ENCODE measurements around the gene GNL3.
"Not testable (repeated sequence)": the region's sequence is repeated elsewhere in the genome, so short reads cannot be mapped to it uniquely, and the experiment has no call there.

Gene GNL3

DNA sequence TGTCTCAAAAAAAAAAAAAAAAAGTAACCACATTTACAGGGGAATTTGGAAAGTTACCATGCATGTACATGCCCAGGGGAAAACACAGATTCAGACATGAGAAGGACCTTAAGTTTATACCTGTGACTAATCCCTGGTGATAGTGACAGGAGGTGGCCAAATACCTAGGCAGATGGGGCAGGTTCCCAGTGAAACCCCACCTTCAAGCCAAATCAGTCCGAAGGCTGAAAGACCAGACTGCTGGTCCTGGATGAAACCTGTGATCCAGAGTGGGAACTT is 35.8 kb downstream of the GNL3 start:
- H3K27ac ChIP-seq, result no peak overlapping the region

DNA sequence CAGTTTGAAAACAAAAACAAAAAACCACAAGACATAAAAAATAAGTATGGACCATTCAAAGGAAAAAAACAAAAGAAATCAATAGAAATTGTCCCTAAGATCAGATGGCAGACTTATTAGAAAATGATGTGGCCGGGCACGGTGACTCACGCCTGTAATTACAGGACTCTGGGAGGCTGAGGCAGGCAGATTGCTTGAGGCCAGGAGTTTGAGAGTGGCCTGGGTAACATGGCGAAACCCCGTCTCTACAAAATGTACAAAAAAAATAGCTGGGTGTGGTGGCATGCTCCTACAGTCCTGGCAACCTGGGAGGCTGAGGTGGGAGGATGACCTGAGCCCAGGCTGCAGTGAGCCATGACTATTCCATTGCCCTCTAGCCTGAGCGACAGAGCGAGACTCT is 36.7 kb downstream of the GNL3 start:
- no peak for TF ChIP-seq ZFX (IDR thresholded peaks at IDR 0.05)
- TF ChIP-seq, protein P1, sequence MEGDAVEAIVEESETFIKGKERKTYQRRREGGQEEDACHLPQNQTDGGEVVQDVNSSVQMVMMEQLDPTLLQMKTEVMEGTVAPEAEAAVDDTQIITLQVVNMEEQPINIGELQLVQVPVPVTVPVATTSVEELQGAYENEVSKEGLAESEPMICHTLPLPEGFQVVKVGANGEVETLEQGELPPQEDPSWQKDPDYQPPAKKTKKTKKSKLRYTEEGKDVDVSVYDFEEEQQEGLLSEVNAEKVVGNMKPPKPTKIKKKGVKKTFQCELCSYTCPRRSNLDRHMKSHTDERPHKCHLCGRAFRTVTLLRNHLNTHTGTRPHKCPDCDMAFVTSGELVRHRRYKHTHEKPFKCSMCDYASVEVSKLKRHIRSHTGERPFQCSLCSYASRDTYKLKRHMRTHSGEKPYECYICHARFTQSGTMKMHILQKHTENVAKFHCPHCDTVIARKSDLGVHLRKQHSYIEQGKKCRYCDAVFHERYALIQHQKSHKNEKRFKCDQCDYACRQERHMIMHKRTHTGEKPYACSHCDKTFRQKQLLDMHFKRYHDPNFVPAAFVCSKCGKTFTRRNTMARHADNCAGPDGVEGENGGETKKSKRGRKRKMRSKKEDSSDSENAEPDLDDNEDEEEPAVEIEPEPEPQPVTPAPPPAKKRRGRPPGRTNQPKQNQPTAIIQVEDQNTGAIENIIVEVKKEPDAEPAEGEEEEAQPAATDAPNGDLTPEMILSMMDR (conservative IDR thresholded peaks at IDR 0.05), result no peak
- H3K27ac ChIP-seq, result no peak overlapping the region

More for the DNA sequence above, 35.8 kb downstream of the GNL3 start:
- TF ChIP-seq, protein P1 (conservative IDR thresholded peaks at IDR 0.05), result no peak
- no peak for TF ChIP-seq ZFX (IDR thresholded peaks at IDR 0.05)

DNA sequence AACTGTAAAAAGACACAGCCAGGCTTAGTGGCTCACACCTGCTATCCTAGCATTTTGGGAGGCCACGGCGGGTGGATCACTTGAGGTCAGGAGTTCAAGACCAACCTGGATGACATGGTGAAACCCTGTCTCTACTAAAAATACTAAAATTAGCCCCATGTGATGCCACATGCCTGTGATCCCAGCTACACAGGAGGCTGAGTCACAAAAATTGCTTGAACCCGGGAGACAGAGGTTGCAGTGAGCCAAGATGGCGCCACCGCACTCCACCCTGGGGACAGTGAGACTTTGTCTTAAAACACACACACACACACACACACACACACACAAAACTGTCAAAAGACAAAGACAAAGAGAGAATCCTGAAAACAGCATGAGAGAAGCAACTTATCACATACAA is 38.1 kb downstream of the GNL3 start:
- no peak overlapping the region for H3K27ac ChIP-seq
- TF ChIP-seq ZFX (IDR thresholded peaks at IDR 0.05), result no peak
- TF ChIP-seq, protein P1 (conservative IDR thresholded peaks at IDR 0.05), result no peak

DNA sequence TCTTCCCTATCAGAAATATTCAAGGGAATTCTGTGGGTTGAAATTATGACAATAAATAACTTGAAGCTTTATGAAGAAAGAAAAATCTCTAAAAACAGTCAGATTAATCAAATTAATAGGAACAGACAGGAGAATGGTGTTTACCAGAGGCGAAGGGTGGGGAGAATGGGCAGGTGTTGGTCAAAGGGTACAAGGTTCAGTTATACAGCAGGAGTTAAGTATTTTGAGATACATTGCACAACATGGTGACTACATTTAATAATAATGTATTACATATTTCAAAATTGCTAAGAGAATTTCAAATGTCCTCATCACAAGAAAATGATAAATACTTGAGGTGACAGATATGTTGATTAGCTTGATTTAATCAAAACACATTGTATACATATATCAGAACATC is 38.7 kb downstream of the GNL3 start:
- TF ChIP-seq, protein P1 (conservative IDR thresholded peaks at IDR 0.05), result no peak
- TF ChIP-seq ZFX (IDR thresholded peaks at IDR 0.05), result no peak

DNA sequence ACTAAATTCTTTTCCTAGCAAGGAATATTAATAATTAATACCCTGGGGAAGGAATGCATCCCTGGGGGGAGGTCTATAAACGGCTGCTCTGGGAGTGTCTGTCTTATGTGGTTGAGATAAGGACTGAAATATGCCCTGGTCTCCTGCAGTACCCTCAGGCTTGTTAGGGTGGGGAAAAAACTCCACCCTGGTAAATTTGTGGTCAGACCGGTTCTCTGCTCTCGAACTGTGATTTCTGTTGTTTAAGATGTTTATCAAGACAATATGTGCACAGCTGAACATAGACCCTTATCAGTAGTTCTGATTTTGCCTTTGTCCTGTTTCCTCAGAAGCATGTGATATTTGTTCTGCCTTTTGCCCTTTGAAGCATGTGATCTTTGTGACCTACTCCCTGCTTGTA is 42.9 kb downstream of the GNL3 start:
- not testable (repeated sequence) for H3K27ac ChIP-seq

More for the DNA sequence above, 38.7 kb downstream of the GNL3 start:
- H3K27ac ChIP-seq, result no peak overlapping the region

DNA sequence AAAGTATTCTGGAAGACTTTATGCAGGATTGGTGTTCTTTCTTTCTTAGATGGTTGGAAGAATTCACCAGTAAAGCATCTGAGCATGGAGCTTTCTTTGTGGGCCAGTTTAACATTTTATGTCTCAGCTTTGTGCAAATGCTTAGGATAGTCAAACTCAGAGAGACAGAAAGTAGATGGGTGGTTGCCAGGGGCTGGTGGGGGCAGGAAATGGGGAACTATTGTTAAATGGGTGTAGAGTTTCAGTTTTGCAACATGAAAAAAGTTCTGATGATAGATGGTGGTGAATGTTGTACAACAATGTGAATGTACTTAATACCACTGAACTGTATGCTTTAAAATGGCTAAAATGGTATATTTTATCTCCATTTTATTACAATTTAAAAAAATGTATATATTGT is 44.8 kb downstream of the GNL3 start:
- TF ChIP-seq, protein P1 (conservative IDR thresholded peaks at IDR 0.05), result no peak
- H3K27ac ChIP-seq, result no peak overlapping the region

DNA sequence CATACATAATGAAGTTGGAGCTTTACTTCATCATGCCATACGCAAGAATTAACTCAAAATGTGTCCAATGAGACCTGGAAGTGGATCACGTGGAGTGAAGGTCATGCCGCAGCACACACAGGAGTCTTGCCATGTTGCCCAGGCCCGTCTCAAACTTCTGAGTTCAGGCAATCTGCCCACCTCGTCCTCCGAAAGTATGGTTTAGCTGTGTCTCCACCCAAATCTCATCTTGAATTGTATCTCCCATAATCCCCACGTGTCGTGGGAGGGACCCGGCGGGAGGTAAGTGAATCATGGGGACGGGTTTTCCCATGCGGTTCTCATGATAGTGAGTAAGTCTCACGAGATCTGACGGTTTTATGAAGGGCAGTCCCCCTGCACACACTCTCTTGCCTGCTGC is 45.8 kb downstream of the GNL3 start:
- no peak for TF ChIP-seq ZFX (IDR thresholded peaks at IDR 0.05)
- TF ChIP-seq, protein P1 (conservative IDR thresholded peaks at IDR 0.05), result no peak
- no peak overlapping the region for H3K27ac ChIP-seq

DNA sequence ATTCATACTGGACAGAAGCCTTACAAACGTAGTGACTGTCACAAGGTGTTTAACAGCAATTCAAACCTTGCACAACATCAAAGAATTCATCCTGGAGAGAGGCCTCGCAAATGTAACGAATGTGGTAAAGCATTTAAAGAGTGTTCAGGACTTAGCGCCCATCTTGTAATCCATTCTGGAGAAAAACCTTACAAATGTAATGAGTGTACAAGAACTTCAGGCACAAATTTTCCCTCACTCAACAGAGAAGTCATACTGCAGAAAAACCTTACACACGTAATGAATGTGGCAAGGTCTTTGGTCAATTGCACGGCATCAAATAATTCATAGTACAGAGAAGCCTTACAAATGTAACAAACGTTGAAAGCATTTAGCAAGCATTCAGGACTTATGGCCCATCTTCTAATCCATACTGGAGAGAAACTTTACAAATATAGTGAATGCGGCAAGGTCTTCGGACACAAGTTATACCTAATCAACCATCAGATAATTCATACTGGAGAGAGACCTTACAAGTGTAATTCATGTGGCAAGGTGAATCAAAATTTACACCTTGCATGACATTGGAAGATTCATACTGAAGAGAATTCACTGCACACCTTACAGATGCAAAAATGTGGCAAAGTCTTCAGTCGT is 47.5 kb downstream of the GNL3 start:
- H3K27ac ChIP-seq, result no peak overlapping the region
- TF ChIP-seq ZFX (IDR thresholded peaks at IDR 0.05), result no peak
- TF ChIP-seq, protein P1 (conservative IDR thresholded peaks at IDR 0.05), result no peak
